Smooth muscle cell of the coronary artery (primary cell): ENCODE data around the gene IZUMO1. TPM values are rescaled to one million over a fixed set of nuclear protein-coding genes. Genes with fewer than 3 reads are reported as not detected.

Experiments
- total RNA-seq: library from RNA; depleted of rRNA; stranded (reverse); fragments of >200 nt; gene quantifications from 2 replicates; pipeline ENCODE4 v1.2.3, GENCODE V29; 2014; ENCODE audit warnings: low replicate concordance

Gene IZUMO1
- not detected in 2 replicates for total RNA-seq

GRCh38 chr19:48746738-48747575 lies at the start of gene IZUMO1:
Gene IZUMO1 (minus strand): TSS chr19:48746909. CDS start chr19:48745859, 1,050 bp downstream.

GRCh38 chr19:48755084-48755641 lies 8.5 kb upstream of the IZUMO1 start, which contains the start of gene FGF21:
Gene FGF21 (plus strand): TSS chr19:48755524. CDS start chr19:48756237, 713 bp downstream.

GRCh38 chr19:48752496-48753365 lies 6.0 kb upstream of the IZUMO1 start, which contains the start of gene FUT1:
Gene FUT1 (minus strand): TSS chr19:48752641. CDS start chr19:48751281, 1,360 bp downstream.

GRCh38 chr19:48740164-48740972 lies 6.3 kb downstream of the IZUMO1 start, which contains the start of gene RASIP1:
Gene RASIP1 (minus strand): TSS chr19:48740610. CDS start chr19:48740282, 328 bp downstream.

GRCh38 chr19:48719263-48720171 lies 27.2 kb downstream of the IZUMO1 start, which contains the start of gene MAMSTR:
Gene MAMSTR (minus strand): TSS chr19:48719725. CDS start chr19:48719031, 694 bp downstream.

GRCh38 chr19:48695743-48696352 lies 50.9 kb downstream of the IZUMO1 start, which contains the start of gene FUT2:
Gene FUT2 (plus strand): TSS chr19:48695971. CDS start chr19:48702957, 6,986 bp downstream.

Other genes with a start within 250 kb of the IZUMO1 start
- gene LMTK3, start 235.1 kb downstream of the IZUMO1 start, total RNA-seq: under 0.01 and 0.08 TPM in 2 replicates
- gene SULT2B1, start 194.7 kb downstream of the IZUMO1 start, total RNA-seq: 0.12 and 0.23 TPM in 2 replicates
- not detected in 2 replicates for gene SPACA4, start 140.2 kb downstream of the IZUMO1 start, total RNA-seq
- gene FAM83E, start 131.8 kb downstream of the IZUMO1 start, total RNA-seq: 0.38 TPM in 1 of 2 replicates, not detected in the other
- 1,963 and 2,996 TPM in 2 replicates for gene RPL18, start 127.7 kb downstream of the IZUMO1 start, total RNA-seq
- 3.3 and 4.4 TPM in 2 replicates for gene SPHK2, start 127.4 kb downstream of the IZUMO1 start, total RNA-seq
- gene DBP, start 109.5 kb downstream of the IZUMO1 start, total RNA-seq: 2.8 and 8.1 TPM in 2 replicates
- 1.1 and 4.0 TPM in 2 replicates for gene CA11, start 100.7 kb downstream of the IZUMO1 start, total RNA-seq
- under 0.01 and 0.08 TPM in 2 replicates for gene NTN5, start 73.9 kb downstream of the IZUMO1 start, total RNA-seq
- gene FUT2, start 50.9 kb downstream of the IZUMO1 start, total RNA-seq: not detected in 2 replicates
- gene MAMSTR, start 27.2 kb downstream of the IZUMO1 start, total RNA-seq: 0.12 and 0.30 TPM in 2 replicates
- 0.30 and 0.59 TPM in 2 replicates for gene RASIP1, start 6.3 kb downstream of the IZUMO1 start, total RNA-seq
- gene FUT1, start 5.7 kb upstream of the IZUMO1 start, total RNA-seq: under 0.01 and 0.68 TPM in 2 replicates
- gene FGF21, start 8.6 kb upstream of the IZUMO1 start, total RNA-seq: not detected in 2 replicates
- gene BCAT2, start 64.1 kb upstream of the IZUMO1 start, total RNA-seq: 24.1 and 34.1 TPM in 2 replicates
- 5.3 and 8.8 TPM in 2 replicates for gene HSD17B14, start 89.6 kb upstream of the IZUMO1 start, total RNA-seq
- gene PLEKHA4, start 121.7 kb upstream of the IZUMO1 start, total RNA-seq: 8.3 and 20.7 TPM in 2 replicates
- 37.8 and 59.0 TPM in 2 replicates for gene PPP1R15A, start 125.5 kb upstream of the IZUMO1 start, total RNA-seq
- 0.08 and 0.59 TPM in 2 replicates for gene TULP2, start 151.8 kb upstream of the IZUMO1 start, total RNA-seq
- gene NUCB1, start 153.4 kb upstream of the IZUMO1 start, total RNA-seq: 113 and 238 TPM in 2 replicates
- 0.38 and 0.82 TPM in 2 replicates for gene DHDH, start 186.8 kb upstream of the IZUMO1 start, total RNA-seq
- 65.3 and 139 TPM in 2 replicates for gene BAX, start 208.0 kb upstream of the IZUMO1 start, total RNA-seq
- gene FTL, start 218.4 kb upstream of the IZUMO1 start, total RNA-seq: 1,491 and 2,478 TPM in 2 replicates
- gene GYS1, start 246.4 kb upstream of the IZUMO1 start, total RNA-seq: 27.9 and 31.0 TPM in 2 replicates
- gene RUVBL2, start 247.0 kb upstream of the IZUMO1 start, total RNA-seq: 246 and 247 TPM in 2 replicates